H1 (cell line): ENCODE measurements around the gene EAPP. TPM values are rescaled to one million over a fixed set of nuclear protein-coding genes. Genes with fewer than 3 reads are reported as not detected.
"Not testable (repeated sequence)": the region's sequence is repeated elsewhere in the genome, so short reads cannot be mapped to it uniquely, and the experiment has no call there.

Experiments
- CTCF ChIA-PET: fragments of 300-600 bp; sonication (Branson Sonifier 250); formaldehyde crosslinking; loops from one replicate; lab custom pipeline; 2021; ENCODE audit not compliant: partially characterized antibody; lab: Charles Lee
- POLR2A ChIA-PET: fragments of 300-600 bp; sonication (Branson Sonifier 250); formaldehyde crosslinking; loops from one replicate; lab custom pipeline; 2021; ENCODE audit warnings: inconsistent platforms; ENCODE audit not compliant: partially characterized antibody; lab: Charles Lee
- DNase-seq, 2 experiments: peaks; one replicate each; pipeline versions ENCODE4 v3.0.0 to v3.0.0-alpha.2; 2010 to 2022; ENCODE audit warnings: low spot score in 2 of 2, low read depth in 1 of 2, mixed read lengths in 1 of 2
- FAIRE-seq: peaks from 2 replicates; lab custom pipeline; 2011; peaks lifted over from hg19 to GRCh38; lab: Jason Lieb, UNC
- H2AFZ ChIP-seq: 2 replicates; pipeline ENCODE4 v1.8.1; 2012; ENCODE audit warnings: low read length, inconsistent platforms
- H2AK5ac ChIP-seq: 2 replicates; pipeline ENCODE4 v1.6.1; 2013; ENCODE audit warnings: low read depth, low read length
- H2BK120ac ChIP-seq: replicated peaks from 2 replicates; pipeline ENCODE3; 2013; ENCODE audit warnings: low read depth, low read length, inconsistent platforms
- H2BK12ac ChIP-seq: 2 replicates; pipeline ENCODE4 v1.6.1; 2013; ENCODE audit warnings: low read depth, low read length
- H2BK15ac ChIP-seq: 2 replicates; pipeline ENCODE4 v1.6.1; 2013; ENCODE audit warnings: low read length
- H2BK20ac ChIP-seq: 2 replicates; pipeline ENCODE4 v1.6.1; 2013; ENCODE audit warnings: low read length
- H2BK5ac ChIP-seq: 2 replicates; pipeline ENCODE4 v1.6.1; 2013; ENCODE audit warnings: low read depth, low read length
- H3K14ac ChIP-seq: 2 replicates; pipeline ENCODE4 v1.6.1; 2013; ENCODE audit warnings: inconsistent platforms; ENCODE audit not compliant: insufficient read length
- H3K18ac ChIP-seq: 2 replicates; pipeline ENCODE4 v1.6.1; 2013; ENCODE audit warnings: low read length; ENCODE audit errors: extremely low read depth
- H3K23ac ChIP-seq: 2 replicates; pipeline ENCODE4 v1.6.1; 2013; ENCODE audit warnings: inconsistent platforms; ENCODE audit not compliant: insufficient read length
- H3K23me2 ChIP-seq: 2 replicates; pipeline ENCODE4 v1.6.1; 2013; ENCODE audit warnings: low read depth, low read length
- H3K27ac ChIP-seq: 2 replicates; pipeline ENCODE4 v1.6.1; 2011; ENCODE audit warnings: low read depth, low read length, inconsistent platforms
- H3K27me3 ChIP-seq, 4 experiments: replicated peaks in 1 of 4; 1 replicate in 1 of 4; 2 replicates in 3 of 4; pipeline versions ENCODE4 v1.6.1 to v1.8.1; 2011 to 2013; ENCODE audit warnings: low read length in 3 of 4, mild to moderate bottlenecking in 3 of 4, inconsistent platforms in 2 of 4, mixed read lengths in 2 of 4, moderate library complexity in 1 of 4; ENCODE audit not compliant: control insufficient read depth in 3 of 4, insufficient read depth in 3 of 4; ENCODE audit errors: extremely low read depth in 1 of 4
- H3K36me3 ChIP-seq, 4 experiments: 2 replicates each; pipeline versions ENCODE4 v1.6.1 to v1.8.1; 2011 to 2013; ENCODE audit warnings: mild to moderate bottlenecking in 4 of 4, low read length in 3 of 4, moderate library complexity in 2 of 4, control low read depth in 1 of 4, inconsistent platforms in 1 of 4; ENCODE audit not compliant: insufficient read depth in 4 of 4, control insufficient read depth in 2 of 4
- H3K4ac ChIP-seq: replicated peaks from 2 replicates; pipeline ENCODE3; 2013; ENCODE audit warnings: low read length, low read depth, mixed read lengths, inconsistent platforms; ENCODE audit not compliant: insufficient read length
- H3K4me1 ChIP-seq, 4 experiments: replicated peaks in 1 of 4; 1 replicate in 1 of 4; 2 replicates in 3 of 4; pipeline versions ENCODE4 v1.6.1 to v1.8.1; 2011 to 2013; ENCODE audit warnings: low read length in 3 of 4, inconsistent platforms in 2 of 4, mixed read lengths in 1 of 4; ENCODE audit not compliant: insufficient read depth in 4 of 4, control insufficient read depth in 3 of 4
- H3K4me2 ChIP-seq, 2 experiments: 2 replicates each; pipeline versions ENCODE4 v1.6.1 to v1.8.1; 2011 to 2013; ENCODE audit warnings: low read depth in 2 of 2, low read length in 2 of 2, control low read depth in 1 of 2, inconsistent platforms in 1 of 2, mild to moderate bottlenecking in 1 of 2; ENCODE audit not compliant: insufficient read depth in 1 of 2
- H3K4me3 ChIP-seq, 4 experiments: fragments of 200-600, 300-600 bp in 1 of 4; sonication (generic), shearing (Covaris generic), sonication (Bioruptor Twin) in 1 of 4; 2 replicates each; pipeline versions ENCODE4 v1.5.1 to v1.8.1; 2011 to 2016; ENCODE audit warnings: low read length in 4 of 4, low read depth in 3 of 4, control low read depth in 2 of 4, inconsistent platforms in 2 of 4, mild to moderate bottlenecking in 2 of 4, mixed read lengths in 1 of 4, moderate library complexity in 1 of 4; ENCODE audit not compliant: insufficient read depth in 2 of 4; ENCODE audit errors: extremely low read depth in 1 of 4
- H3K56ac ChIP-seq: replicated peaks from 2 replicates; pipeline ENCODE3; 2013; ENCODE audit warnings: low read depth, mild to moderate bottlenecking, mixed read lengths, low read length, inconsistent platforms; ENCODE audit not compliant: insufficient read length
- H3K79me1 ChIP-seq: 2 replicates; pipeline ENCODE4 v1.6.1; 2013; ENCODE audit warnings: low read depth, low read length, control low read depth
- H3K79me2 ChIP-seq, 2 experiments: 2 replicates each; pipeline versions ENCODE4 v1.6.1 to v1.8.1; 2012 to 2013; ENCODE audit warnings: low read length in 2 of 2, mild to moderate bottlenecking in 2 of 2, inconsistent platforms in 1 of 2; ENCODE audit not compliant: insufficient read depth in 2 of 2, control insufficient read depth in 1 of 2
- H3K9ac ChIP-seq, 4 experiments: replicated peaks in 1 of 4; 1 replicate in 1 of 4; 2 replicates in 3 of 4; pipeline versions ENCODE4 v1.6.1 to v1.8.1; 2011 to 2013; ENCODE audit warnings: low read depth in 3 of 4, low read length in 3 of 4, control low read depth in 2 of 4, mild to moderate bottlenecking in 2 of 4, moderate library complexity in 2 of 4, inconsistent platforms in 1 of 4; ENCODE audit errors: extremely low read depth in 1 of 4
- H3K9me3 ChIP-seq, 2 experiments: 2 replicates each; pipeline versions ENCODE4 v1.6.1 to v1.8.1; 2012 to 2013; ENCODE audit warnings: mild to moderate bottlenecking in 2 of 2, moderate library complexity in 2 of 2, control low read depth in 1 of 2, inconsistent platforms in 1 of 2, low read depth in 1 of 2, low read length in 1 of 2, mixed read lengths in 1 of 2; ENCODE audit not compliant: insufficient read depth in 2 of 2
- H4K20me1 ChIP-seq, 2 experiments: replicated peaks in 1 of 2; 2 replicates each; pipeline versions ENCODE3 to v1.8.1; 2011 to 2013; ENCODE audit warnings: inconsistent platforms in 2 of 2, low read length in 2 of 2, mild to moderate bottlenecking in 1 of 2; ENCODE audit not compliant: insufficient read depth in 2 of 2, control insufficient read depth in 1 of 2
- H4K5ac ChIP-seq: 2 replicates; pipeline ENCODE4 v1.6.1; 2013; ENCODE audit warnings: low read length, low read depth, mixed read lengths, inconsistent platforms; ENCODE audit not compliant: insufficient read length
- H4K8ac ChIP-seq: 2 replicates; pipeline ENCODE4 v1.8.0; 2013; ENCODE audit warnings: mild to moderate bottlenecking, moderate library complexity, low read length, inconsistent platforms; ENCODE audit not compliant: insufficient read depth; ENCODE audit errors: extremely low read depth
- H4K91ac ChIP-seq: replicated peaks from 2 replicates; pipeline ENCODE3; 2013; ENCODE audit warnings: low read length, mixed read lengths, inconsistent platforms; ENCODE audit not compliant: insufficient read length
- WGBS, 2 experiments: shearing (Covaris generic) in 1 of 2; methylation state at CpG; one replicate each; pipeline versions ENCODE4 v1.1.6 to v1.1.7; 2013 to 2015; ENCODE audit warnings: low lambda C conversion rate in 2 of 2, mixed read lengths in 2 of 2, inconsistent platforms in 1 of 2, low coverage in 1 of 2, missing lambda C conversion rate in 1 of 2; ENCODE audit not compliant: insufficient replicate concordance in 2 of 2, insufficient coverage in 1 of 2, insufficient read length in 1 of 2; ENCODE audit errors: extremely low coverage in 1 of 2, missing lambda C conversion rate in 1 of 2; 5-methylcytosine and 5-hydroxymethylcytosine counted together
- polyA plus RNA-seq, 7 experiments: library from polyadenylated mRNA; depleted of rRNA in 3 of 7; stranded (reverse) in 5 of 7; unstranded in 2 of 7; fragments of >200 nt in 5 of 7; fragments of 200-250 nt in 2 of 7; gene quantifications; 1 replicate in 5 of 7; 2 replicates in 1 of 7; 4 replicates in 1 of 7; pipeline versions ENCODE4 v1.2.1 to v1.2.3, GENCODE V29; 2011 to 2013; ENCODE audit warnings: missing spikeins in 2 of 7, mixed read lengths in 2 of 7
- total RNA-seq: library from RNA; stranded (reverse); fragmentation: NEBNext Ultra II Directional; extraction: Animal tissue kit (Norgen Biotek cat#: 25700); gene quantifications from 2 replicates; pipeline ENCODE4 v1.2.1, GENCODE V29; 2021

Gene EAPP
- total and polyA plus RNA-seq, 2 of the 8 experiments (the other 6 are each of a cell fraction or from before 2014, with no cell fraction given) = 18.3 to 28.7 TPM

DNA sequence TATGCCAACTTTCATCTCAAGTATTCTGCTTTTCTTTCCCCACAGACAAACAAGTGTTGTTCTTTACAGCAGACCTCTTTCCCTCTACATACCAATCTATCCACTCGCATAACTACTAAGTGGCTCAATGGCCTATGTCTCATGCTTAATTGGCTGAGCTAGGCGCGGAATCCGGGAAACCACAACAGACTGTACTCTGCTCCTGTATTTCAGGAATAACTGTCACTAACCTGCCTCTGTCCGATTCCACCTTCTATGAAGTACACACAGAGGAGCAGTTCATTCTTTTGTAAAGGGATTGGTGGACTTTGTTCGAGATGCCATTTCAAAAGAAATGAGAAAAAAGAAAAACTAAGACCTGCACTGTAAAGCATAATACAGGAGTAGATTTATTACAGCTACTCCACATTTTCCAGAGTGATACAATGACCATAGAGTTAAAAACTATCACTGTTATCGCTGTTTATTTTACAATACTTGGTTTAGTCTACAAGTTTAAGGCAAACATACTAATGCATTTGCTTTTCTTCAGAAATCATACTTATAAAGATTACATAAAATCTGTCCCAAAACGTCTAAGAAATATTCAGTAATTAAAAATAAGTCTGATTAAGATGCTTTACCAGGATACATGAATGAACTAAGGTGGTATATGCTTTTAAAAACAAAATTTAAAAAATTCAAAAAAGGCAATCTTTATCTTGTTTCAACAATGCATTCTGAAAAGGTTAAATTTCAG is 22.7 kb upstream of the EAPP start:
- H3K4ac ChIP-seq, H3K79me2 ChIP-seq, H4K20me1 ChIP-seq, H3K23me2 ChIP-seq, H2BK120ac ChIP-seq, H3K18ac ChIP-seq, H2BK15ac ChIP-seq, H2AFZ ChIP-seq, H3K14ac ChIP-seq, H3K4me3 ChIP-seq, H3K4me1 ChIP-seq, H4K8ac ChIP-seq, H3K56ac ChIP-seq, H3K27ac ChIP-seq, H3K27me3 ChIP-seq, H3K23ac ChIP-seq, H4K5ac ChIP-seq, CTCF ChIA-PET, H2BK5ac ChIP-seq, FAIRE-seq, DNase-seq, H4K91ac ChIP-seq, H2BK20ac ChIP-seq, POLR2A ChIA-PET, H2BK12ac ChIP-seq, H3K79me1 ChIP-seq, H3K4me2 ChIP-seq, H3K9ac ChIP-seq, H2AK5ac ChIP-seq, H3K9me3 ChIP-seq: not testable (repeated sequence)
- WGBS, 2 experiments = 92% methylated on average over 4 of the region's 8 CpGs; no CpG with 5 or more reads in 1 of the 2 experiments
- H3K36me3 ChIP-seq = peaks cover 0 to 17% (median 7%) of the 10 kb centered on the region in 4 experiments; a peak in 5 of 8 replicates

DNA sequence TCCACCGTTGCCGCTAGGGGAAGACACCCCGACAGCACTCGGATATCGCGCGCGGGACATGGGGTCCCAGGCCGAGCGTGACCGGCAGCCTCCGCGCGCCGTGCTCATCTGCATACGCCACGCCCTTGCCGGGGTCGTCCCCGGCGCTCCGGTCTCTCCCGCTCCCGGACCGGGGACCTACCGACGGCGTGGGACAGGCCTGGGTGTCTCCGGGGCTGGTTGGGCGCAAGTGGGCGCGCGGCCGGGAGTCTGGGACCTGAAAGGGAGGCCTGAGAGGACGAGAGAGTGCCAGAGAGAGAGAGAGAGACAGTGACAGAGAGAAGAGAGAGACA is 17.0 kb upstream of the EAPP start:
- DNase-seq, H2BK5ac ChIP-seq, H2BK15ac ChIP-seq, H3K18ac ChIP-seq, H3K23ac ChIP-seq, H2BK20ac ChIP-seq, H2AK5ac ChIP-seq, H3K79me1 ChIP-seq, H3K36me3 ChIP-seq, H4K91ac ChIP-seq, H3K9me3 ChIP-seq, H4K20me1 ChIP-seq, H2BK12ac ChIP-seq, FAIRE-seq, H4K8ac ChIP-seq, H3K4me1 ChIP-seq, H3K4me2 ChIP-seq, H3K79me2 ChIP-seq, H3K4me3 ChIP-seq, H3K27me3 ChIP-seq, H4K5ac ChIP-seq, H3K56ac ChIP-seq, H3K14ac ChIP-seq, POLR2A ChIA-PET, H2AFZ ChIP-seq, H3K23me2 ChIP-seq, H3K4ac ChIP-seq, H3K27ac ChIP-seq, CTCF ChIA-PET, H2BK120ac ChIP-seq, H3K9ac ChIP-seq: not testable (repeated sequence)
- no CpG with 5 or more reads among the region's 35 CpGs for WGBS, 2 experiments
